Measurements from ENCODE around the gene MN1.
A peak's percentile ranks its signal among the peaks of the same experiment; 100 is the strongest.

MN1 gene

DNA sequence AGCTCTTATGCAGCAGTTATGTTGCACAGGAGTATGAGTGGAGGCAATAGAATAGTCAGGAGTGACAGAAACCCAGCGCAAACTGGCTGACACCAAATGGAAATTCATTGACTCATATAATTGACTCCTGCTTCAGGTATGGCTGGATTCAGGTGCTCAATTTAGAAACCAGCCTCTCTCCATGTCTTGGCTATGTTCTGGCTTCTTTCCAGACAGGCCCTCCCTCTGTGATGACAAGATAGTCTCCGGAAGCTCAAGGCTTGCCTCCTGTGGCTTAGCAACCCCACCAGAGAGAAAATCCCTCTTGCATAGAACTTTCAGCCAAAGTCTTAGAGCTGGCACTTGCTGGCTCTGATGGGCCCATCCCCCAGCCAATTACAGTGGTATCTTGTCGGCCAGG, 28.1 kb upstream of the MN1 start:
- TF ChIP-seq, protein P1, sequence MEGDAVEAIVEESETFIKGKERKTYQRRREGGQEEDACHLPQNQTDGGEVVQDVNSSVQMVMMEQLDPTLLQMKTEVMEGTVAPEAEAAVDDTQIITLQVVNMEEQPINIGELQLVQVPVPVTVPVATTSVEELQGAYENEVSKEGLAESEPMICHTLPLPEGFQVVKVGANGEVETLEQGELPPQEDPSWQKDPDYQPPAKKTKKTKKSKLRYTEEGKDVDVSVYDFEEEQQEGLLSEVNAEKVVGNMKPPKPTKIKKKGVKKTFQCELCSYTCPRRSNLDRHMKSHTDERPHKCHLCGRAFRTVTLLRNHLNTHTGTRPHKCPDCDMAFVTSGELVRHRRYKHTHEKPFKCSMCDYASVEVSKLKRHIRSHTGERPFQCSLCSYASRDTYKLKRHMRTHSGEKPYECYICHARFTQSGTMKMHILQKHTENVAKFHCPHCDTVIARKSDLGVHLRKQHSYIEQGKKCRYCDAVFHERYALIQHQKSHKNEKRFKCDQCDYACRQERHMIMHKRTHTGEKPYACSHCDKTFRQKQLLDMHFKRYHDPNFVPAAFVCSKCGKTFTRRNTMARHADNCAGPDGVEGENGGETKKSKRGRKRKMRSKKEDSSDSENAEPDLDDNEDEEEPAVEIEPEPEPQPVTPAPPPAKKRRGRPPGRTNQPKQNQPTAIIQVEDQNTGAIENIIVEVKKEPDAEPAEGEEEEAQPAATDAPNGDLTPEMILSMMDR (IDR thresholded peaks at IDR 0.05; ENCODE audit: insufficient read depth, low read depth, low read length, missing control alignments) = no peak
- no peak for DNase-seq (ENCODE audit: low read depth)
- no peak overlapping the region for H3K4me3 ChIP-seq (ENCODE audit: low read length)

DNA sequence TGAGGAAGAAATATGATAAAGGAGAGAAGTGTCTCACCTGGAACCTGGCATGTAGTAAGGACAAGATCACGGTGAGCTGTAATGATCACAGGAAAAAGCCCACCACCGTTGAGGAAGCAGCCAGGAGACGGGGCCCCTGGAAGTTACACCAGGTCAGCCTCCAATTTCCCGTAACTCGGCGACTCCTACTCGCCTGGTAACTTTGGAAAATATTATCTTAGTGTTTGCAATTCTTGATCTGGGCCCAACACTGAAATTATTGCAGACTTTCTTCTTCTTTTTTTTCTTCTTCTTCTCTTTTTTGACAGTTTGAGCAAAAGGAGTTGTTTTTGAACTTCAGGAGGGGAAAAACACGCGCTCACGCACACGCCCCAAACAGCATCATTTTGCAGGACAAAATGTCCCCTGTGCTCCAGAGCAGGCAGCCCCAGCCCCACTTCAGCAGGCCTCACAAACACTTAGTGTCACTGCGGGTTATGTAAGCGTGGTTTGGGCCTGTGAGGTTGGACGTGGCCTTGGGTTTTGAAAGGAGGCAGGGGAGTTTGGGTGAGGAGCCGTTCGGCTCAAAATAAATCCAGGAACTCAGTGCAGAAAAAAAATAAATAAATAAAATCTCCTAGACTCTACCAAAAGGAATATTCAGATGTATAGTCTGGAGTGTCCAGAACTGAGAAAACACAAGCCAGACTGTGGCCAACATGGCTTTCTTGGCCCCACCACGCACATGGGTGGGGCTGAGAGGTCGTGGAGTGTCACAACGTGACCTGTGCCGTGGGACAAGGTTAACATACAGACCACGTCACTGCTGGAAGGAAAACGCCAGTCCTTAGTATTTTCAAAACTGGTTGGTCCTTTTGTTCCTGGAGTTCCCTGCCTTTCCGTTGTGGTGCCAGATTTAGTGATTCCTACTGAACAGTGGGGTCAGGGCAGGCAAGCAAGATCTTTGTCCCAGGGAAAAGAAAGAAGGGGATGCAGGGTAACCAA, 26.3 kb upstream of the MN1 start:
- TF ChIP-seq, protein P1 (IDR thresholded peaks at IDR 0.05; ENCODE audit: insufficient read depth, low read depth, low read length, missing control alignments) = no peak
- no peak overlapping the region for H3K4me3 ChIP-seq (ENCODE audit: low read length)
- no peak for DNase-seq (ENCODE audit: low read depth)

DNA sequence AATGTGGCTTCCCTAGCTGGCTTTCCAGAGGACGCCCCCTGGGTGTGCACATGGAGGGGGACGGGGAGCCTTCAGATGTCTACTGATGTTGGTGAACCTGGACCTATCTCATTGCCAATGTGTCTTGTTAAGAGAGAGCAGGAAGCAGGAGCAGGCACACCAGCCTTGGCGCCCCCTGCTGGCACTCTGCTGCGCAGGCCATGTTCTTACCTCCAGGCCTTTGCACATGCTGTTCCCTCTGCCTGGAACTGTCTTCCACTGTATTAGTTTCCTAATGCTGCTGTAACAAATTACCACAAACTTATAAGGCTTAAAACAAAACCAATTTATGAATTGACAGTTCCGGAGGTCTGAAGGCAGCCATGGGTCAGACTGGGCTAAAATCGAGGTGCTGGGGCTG, 23.6 kb upstream of the MN1 start:
- DNase-seq (ENCODE audit: low read depth) = no peak
- no peak overlapping the region for H3K4me3 ChIP-seq (ENCODE audit: low read length)
- TF ChIP-seq, protein P1 (IDR thresholded peaks at IDR 0.05; ENCODE audit: insufficient read depth, low read depth, low read length, missing control alignments) = peak; percentile 17

DNA sequence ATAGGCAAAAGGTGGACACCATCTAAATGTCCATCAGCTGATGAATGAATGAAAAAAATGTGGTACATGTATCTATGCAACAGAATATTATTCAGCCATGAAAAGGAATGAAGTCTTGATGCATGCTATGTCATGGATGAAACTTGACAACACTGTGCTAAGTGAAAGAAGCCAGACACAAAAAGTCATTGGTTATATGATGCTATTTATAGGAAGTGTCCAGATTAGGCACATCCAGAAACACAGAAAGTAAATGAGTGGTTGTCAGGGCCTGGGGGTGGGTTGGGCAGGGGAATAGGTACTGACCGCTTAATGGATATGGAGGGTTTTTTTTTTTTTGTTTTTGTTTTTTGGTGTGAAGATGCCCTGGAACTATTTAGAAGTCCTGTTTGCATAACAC, 21.7 kb upstream of the MN1 start:
- TF ChIP-seq, protein P1 (IDR thresholded peaks at IDR 0.05; ENCODE audit: insufficient read depth, low read depth, low read length, missing control alignments) = no peak
- no peak overlapping the region for H3K4me3 ChIP-seq (ENCODE audit: low read length)
- no peak for DNase-seq (ENCODE audit: low read depth)

DNA sequence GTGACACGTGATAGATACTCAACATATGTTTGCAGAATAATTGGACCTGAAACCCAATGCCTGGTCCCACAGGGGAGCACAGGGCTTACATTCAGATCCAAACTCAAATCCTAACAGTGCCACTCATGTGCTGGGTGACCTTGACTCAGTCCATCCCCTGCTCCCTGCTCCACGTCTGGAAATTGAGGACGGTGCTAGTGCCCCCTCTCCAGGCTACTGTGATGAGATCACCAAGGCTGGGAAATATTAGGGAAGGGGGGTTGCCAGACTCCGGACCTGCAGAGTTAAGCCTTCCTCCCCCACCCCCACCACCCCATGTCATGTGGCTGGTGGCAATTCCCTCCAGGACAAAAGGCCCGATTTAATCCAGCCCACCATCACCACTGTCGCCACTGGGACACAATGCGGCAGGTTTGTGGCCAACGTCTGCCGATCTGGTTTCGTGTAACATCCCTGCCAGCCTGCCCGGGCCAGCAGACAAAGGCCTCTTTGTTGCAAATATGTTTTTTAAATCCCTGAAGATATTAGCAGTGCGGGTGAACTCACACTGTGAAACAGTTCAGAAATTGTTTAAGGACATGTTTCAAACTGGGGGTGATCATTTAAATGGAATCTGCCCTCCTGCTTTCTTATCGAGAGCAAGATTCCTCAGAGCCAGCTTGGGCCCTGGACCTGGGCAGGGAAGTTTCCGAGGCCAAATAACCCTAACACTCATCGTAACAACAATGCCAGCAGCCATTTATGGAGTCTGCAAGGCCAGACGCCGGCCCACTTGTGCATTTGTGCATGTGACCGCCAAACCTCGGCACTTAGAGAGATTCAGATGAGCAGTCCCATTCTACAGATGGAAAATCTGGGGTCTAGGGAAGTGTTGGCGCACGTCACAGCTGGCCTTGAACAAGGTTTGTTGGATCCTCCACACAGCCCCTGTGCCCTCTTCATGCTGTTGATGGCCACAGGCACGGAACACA, 19.6 kb upstream of the MN1 start:
- no peak for DNase-seq (ENCODE audit: low read depth)
- H3K4me3 ChIP-seq (ENCODE audit: low read length) = no peak overlapping the region
- TF ChIP-seq, protein P1 (IDR thresholded peaks at IDR 0.05; ENCODE audit: insufficient read depth, low read depth, low read length, missing control alignments) = no peak

DNA sequence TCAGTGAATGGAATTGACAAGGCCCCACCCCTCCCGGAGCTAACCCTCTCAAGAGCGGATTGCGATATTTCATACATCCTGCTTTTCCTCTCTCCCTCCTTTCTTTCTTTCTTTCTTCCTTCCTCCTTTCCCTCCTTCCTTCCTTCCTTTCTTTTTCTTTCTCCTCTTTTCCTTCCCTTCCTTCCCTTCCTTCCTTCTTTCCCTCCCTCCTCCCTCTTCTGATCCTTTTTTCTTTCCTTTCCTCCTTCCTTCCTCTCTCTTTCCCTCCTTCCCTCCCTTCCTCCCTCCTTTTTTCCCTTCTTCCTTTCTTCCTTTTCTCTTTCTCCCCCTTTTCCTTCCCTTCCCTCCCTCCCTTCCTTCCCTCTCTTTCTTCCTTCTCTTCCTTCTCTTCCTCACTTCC, 15.0 kb upstream of the MN1 start:
- H3K4me3 ChIP-seq (ENCODE audit: low read length) = no peak overlapping the region
- TF ChIP-seq, protein P1 (IDR thresholded peaks at IDR 0.05; ENCODE audit: insufficient read depth, low read depth, low read length, missing control alignments) = no peak
- DNase-seq (ENCODE audit: low read depth) = no peak

All from epithelial cell of esophagus (primary cell).